Measurements from ENCODE around the gene HYLS1.
A peak's percentile ranks its signal among the peaks of the same experiment; 100 is the strongest.

DNA sequence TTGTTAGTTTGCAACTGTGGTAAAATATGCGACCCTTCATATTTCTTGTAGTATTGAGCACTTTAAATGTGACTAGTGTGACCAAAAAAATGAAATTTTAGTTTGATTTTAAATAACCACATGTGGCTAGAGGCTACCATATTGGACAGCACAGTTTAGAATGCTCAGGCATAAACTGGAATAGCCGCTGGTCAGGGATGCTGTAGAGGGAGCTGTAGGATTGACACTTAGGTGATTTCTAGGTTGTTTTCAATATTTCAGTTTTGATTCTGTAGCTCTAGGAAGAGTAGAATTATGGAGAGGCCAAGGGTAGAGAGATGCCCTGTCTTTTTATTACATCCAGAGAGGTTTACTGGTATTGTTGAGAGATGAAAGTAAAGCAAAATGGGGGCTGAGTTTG, 47.6 kb downstream of the HYLS1 start:
- TF ChIP-seq, protein P1, sequence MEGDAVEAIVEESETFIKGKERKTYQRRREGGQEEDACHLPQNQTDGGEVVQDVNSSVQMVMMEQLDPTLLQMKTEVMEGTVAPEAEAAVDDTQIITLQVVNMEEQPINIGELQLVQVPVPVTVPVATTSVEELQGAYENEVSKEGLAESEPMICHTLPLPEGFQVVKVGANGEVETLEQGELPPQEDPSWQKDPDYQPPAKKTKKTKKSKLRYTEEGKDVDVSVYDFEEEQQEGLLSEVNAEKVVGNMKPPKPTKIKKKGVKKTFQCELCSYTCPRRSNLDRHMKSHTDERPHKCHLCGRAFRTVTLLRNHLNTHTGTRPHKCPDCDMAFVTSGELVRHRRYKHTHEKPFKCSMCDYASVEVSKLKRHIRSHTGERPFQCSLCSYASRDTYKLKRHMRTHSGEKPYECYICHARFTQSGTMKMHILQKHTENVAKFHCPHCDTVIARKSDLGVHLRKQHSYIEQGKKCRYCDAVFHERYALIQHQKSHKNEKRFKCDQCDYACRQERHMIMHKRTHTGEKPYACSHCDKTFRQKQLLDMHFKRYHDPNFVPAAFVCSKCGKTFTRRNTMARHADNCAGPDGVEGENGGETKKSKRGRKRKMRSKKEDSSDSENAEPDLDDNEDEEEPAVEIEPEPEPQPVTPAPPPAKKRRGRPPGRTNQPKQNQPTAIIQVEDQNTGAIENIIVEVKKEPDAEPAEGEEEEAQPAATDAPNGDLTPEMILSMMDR (optimal IDR thresholded peaks at IDR 0.05 in 1 of 3, IDR thresholded peaks at IDR 0.05 in 1 of 3, conservative IDR thresholded peaks at IDR 0.05 in 1 of 3; ENCODE audit: extremely low read depth in 1 of 3, insufficient read depth in 2 of 3, low read length in 3 of 3), result peak in 1 of 3 experiments; percentile 27
- no peak for TF ChIP-seq EZH2 (IDR thresholded peaks at IDR 0.05; ENCODE audit: low read length)

Measured in keratinocyte (primary cell).